Dermis blood vessel endothelial cell (primary cell): ENCODE measurements around the gene LANCL3. TPM values are rescaled to one million over a fixed set of nuclear protein-coding genes. Genes with fewer than 3 reads are reported as not detected.
"Not testable (repeated sequence)": the region's sequence is repeated elsewhere in the genome, so short reads cannot be mapped to it uniquely, and the experiment has no call there.

ENCODE experiments used
- DNase-seq: peaks from one replicate; pipeline ENCODE4 v3.0.0; 2010
- total RNA-seq: library from RNA; depleted of rRNA; stranded (reverse); fragments of >200 nt; gene quantifications from 2 replicates; pipeline ENCODE4 v1.2.3, GENCODE V29; 2014

LANCL3 gene
- 0.34 and 0.51 TPM in 2 replicates for total RNA-seq

DNA sequence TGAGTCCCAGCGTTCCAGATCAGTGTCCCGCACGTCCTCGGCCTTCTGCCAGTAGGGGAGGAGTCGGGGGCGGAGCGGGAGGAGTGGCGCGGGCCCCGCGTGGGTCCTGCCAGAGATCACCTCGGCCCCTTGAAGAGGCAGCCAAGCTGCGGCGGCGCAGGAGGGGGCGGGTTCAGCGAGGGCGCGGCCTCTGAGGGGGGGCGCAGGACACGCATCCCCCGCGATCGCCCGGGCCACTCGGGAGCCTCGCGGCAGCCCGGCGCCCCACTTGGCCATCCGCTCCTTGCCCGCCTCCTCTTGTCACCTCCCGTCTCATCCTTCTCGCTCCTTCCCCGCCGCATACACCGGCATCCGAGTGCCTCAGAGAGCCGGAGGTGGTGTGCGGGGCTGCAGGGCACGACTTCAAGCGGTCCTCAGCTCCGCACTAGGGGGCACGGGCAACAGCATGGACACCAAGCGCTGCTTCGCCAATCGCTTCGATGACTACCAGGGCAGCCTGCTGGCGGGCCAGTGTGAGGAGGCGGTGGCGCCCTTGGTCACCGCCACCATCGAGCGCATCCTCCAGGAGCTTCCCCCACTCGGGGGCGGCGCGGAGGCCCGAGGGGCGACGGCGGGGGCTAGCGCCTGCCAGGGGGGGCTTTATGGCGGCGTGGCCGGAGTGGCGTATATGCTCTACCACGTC is at the start of gene LANCL3:
Gene LANCL3 (plus strand): TSS at position 236 of the 682 bp plus-strand sequence. CDS start 210 bp downstream, at position 446.
- not testable (repeated sequence) for DNase-seq

DNA sequence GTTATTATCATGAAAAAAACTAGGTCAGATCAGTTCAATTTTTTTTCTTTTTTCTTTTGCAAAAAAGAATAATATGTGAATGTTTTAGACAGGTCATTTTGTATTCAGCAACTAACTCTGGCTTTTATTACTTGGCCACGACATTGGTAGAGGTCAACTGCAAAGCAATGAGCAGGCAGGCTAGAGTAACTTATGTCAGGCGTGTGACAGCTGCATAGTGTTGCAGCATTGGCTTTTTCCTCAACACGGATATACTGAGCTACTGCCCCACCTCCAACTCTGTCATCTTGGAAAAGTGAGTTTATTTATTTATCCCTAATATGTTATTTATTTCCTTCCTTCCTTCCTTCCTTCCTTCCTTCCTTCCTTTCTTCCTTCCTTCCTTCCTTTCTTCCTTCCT is 47.8 kb upstream of the LANCL3 start:
- not testable (repeated sequence) for DNase-seq

DNA sequence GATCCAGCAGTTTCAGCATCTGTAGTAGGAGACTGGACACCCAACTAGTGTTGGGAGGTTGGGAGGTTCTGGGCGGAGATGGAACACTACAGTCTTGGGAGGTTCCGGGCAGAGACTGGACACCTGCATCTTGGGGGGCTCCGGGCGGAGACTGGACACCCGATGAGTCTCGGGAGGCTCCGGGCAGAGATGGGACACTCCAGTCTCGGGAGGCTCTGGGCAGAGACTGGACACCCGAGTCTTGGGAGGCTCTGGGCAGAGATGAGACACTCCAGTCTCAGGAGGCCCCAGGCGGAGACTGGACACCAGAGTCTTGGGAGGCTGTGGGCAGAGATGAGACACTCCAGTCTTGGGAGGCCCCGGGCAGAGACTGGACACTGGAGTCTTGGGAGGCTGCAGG is 29.5 kb upstream of the LANCL3 start:
- no peak for DNase-seq

GRCh38 chrX:37542791-37543190 is 28.7 kb upstream of the LANCL3 start:
- no peak for DNase-seq

DNA sequence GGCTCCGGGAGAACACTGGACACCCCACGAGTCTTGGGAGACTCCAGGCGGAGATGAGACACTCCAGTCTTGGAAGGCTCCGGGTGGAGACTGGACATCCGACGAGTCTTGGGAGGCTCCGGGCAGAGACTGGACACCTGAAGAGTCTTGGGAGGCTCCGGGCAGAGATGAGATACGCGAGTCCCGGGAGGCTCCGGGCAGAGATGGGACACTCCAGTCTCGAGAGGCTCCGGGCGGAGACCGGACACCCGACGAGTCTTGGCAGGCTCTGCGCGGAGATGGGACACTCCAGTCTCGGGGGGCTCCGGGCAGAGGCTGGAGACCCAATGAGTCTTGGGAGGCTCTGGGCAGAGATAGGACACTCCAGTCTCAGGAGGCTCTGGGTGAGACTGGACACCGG is 28.1 kb upstream of the LANCL3 start:
- DNase-seq = no peak

GRCh38 chrX:37544531-37544930 is 26.9 kb upstream of the LANCL3 start:
- not testable (repeated sequence) for DNase-seq

- DNase-seq = no peak
Observed at GRCh38 chrX:37545066-37545465, 26.4 kb upstream of the LANCL3 start.

GRCh38 chrX:37549619-37550018 is 21.8 kb upstream of the LANCL3 start:
- DNase-seq = not testable (repeated sequence)

DNA sequence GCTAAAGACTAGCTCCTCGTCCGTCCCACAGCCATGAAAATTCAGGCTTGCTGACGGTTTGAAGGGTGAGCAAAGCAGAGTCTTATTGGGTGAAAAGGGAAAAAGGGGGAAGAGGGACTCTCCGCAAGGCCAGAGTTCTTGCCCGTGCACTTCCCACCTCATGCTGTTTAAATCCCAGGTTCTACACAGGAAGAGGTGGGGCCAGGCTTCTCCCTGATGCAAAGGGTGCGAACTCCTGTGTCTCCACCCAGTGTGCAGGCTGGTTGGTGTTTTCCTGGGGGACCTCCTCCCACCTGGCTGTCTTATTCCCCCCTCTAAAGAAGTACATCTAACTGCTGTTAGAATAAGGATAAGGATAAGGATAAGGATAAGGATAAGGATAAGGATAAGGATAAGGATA is 18.0 kb upstream of the LANCL3 start:
- DNase-seq = no peak

GRCh38 chrX:37565254-37565653 is 6.2 kb upstream of the LANCL3 start:
- DNase-seq = not testable (repeated sequence)

- DNase-seq = not testable (repeated sequence)
Observed at GRCh38 chrX:37570349-37570748, 1.1 kb upstream of the LANCL3 start.

GRCh38 chrX:37572108-37572587 is 687 bp downstream of the LANCL3 start:
- peak; percentile 17 for DNase-seq

- peak; percentile 2 for DNase-seq
Observed at GRCh38 chrX:37573121-37573520, 1.7 kb downstream of the LANCL3 start.

DNA sequence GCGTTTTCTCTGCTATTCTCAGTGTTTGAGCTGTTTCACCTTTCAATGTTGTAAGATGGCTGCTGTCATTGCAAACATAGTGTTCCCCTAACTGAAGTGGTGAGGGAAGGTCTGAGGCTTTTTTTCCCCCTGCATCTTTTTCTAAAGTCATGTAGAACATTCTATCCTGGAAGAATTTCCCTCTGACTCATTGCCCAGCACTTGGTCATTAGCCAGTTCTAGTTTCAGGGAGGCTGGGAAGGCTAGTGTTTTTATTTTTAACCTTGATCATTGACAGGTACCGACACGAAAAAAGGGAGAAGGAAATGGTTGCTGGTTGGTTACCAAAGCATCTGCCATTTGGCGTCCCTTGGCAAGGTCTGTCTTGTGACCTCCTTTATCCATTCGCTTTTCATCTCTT is 6.6 kb downstream of the LANCL3 start:
- DNase-seq = no peak

GRCh38 chrX:37580080-37580479 is 8.6 kb downstream of the LANCL3 start:
- no peak for DNase-seq

DNA sequence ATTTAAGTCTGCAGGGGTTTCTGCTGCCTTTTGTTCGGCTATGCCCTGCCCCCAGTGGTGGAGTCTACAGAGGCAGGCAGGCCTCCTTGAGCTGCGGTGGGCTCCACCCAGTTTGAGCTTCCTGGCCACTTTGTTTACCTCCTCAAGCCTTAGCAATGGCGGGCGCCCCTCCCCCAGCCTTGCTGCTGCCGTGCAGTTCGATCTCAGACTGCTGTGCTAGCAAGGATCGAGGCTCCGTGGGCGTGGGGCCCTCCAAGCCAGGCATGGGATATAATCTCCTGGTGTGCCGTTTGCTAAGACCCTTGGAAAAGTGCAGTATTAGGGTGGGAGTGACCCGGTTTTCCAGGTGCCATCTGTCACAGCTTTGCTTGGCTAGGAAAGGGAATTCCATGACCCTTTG is 15.9 kb downstream of the LANCL3 start:
- DNase-seq = not testable (repeated sequence)

DNA sequence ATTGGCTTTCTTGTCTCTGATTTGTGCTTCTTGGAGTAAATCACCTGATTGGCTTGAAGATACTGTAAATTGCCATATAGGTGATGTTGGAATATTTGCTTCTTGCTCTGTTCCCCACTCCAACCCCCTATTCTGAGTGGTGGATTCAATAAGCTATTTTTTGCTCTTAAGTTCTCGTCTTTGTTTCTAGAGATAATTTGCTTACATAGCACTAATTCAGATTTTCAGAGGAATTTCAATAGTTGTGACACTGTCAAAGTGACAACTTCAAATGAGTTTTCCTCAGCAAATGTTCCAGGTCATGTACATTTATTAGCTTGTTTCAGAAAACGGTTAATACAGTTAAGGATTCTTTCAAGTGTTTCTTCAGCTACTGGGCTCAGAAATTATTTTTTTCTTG is 18.6 kb downstream of the LANCL3 start:
- DNase-seq = no peak

DNA sequence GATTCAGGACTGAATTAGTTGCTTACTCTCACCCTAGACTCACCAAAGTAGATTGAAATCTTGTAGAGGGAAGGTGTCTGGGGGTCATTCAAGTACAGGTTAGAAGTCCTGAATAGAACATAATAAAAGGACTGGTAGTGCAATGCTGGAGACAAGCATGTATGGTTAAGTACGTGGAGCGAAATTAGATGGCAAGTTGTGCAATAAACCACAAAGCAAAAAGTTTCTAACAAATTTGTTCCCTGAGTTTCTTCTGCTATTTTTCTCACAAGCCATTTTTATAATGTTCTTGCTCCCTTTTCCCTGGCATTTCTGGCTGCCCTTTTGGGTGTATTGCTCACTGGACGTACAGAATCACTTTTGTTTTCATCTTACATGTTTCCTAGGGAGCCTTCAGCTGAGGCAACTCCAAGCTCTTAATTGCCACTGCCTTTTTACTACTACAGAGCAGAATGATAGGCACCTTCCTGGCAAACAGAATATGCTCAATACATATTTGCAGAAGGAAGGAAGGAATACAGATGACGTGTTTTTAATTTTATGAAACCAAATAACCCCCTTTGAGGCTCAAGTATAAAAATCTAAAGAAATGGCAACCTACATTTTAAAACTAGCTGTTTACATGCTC is 23.4 kb downstream of the LANCL3 start:
- no peak for DNase-seq

- peak; percentile 0 for DNase-seq
Observed at GRCh38 chrX:37599729-37600128, 28.3 kb downstream of the LANCL3 start.

GRCh38 chrX:37603938-37604409 is 32.5 kb downstream of the LANCL3 start:
- no peak for DNase-seq

DNA sequence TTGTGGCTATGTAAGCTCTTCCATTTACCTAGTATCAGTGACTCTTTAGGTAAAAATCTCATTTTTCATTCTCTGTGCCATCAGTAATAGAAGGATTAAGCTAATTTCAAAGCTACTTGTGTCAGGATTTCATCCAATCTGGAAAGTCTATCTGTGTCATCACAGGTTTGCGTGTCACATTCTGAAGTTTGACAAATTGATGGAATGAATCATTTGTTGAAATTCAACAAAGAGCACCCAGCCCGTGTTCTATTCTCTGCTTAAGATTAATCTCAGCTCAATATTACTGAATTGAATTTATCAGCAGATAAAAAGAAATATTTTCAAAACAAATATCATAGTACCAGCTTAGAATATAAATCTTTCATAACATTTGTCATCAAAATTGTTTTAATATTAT is 35.8 kb downstream of the LANCL3 start:
- no peak for DNase-seq

DNA sequence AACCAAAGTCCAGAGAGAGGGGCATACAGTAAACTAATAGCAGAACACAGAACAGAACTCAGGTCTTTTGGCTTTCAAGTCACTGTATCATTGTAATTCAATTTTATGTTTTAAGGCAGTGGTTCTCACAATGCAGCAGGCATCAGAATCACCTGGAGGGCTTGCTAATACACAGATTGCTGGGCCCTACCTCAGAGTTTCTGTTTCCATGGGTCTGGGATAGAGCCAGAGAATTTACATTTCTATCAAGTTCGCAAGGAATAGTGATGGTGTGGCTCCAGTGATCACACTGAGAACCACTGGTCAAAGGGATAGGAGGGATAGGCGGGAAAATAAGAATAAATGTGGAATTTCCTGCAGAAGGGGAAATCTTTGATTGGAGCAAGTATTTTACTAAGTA is 36.7 kb downstream of the LANCL3 start:
- DNase-seq = no peak

DNA sequence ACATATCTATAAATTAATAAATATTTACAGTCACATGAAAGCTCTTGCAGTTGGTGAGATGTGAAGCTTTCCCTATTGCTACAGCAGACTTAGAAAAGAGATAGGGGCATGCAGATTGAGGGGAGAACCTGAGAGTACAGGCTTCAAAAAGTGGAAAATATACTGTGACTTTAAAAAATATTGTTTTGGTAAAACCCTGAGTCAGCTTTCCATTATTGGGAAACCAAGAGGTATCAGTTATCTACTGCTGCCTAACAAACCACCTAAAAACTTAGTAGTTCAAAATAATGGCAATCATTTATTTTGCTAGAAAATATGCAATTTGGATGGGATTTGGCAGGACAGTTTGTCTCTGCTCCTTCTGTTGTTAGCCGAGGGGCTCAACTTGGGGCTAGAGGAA is 38.3 kb downstream of the LANCL3 start:
- no peak for DNase-seq

DNA sequence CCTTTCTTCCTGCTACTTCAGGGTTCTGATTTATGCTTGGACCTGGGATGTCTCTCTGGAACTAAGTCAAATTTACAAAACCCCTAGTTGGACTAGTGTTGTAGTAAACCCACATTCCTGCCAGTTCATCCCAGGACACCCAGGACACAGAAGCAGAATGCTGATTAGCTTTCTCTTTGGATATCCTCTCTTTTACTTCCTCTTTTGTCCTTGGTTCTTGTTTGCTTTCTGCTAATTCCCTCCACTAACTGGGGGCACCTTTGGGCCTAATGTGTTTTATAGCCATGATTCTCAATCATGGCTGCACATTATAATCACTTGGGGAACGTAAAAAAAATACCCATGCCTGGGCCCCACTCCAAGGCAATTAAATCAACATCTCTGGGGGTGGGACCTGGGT is 42.5 kb downstream of the LANCL3 start:
- no peak for DNase-seq
